Measurements from ENCODE around the gene MB21D2.

The MB21D2 gene

DNA sequence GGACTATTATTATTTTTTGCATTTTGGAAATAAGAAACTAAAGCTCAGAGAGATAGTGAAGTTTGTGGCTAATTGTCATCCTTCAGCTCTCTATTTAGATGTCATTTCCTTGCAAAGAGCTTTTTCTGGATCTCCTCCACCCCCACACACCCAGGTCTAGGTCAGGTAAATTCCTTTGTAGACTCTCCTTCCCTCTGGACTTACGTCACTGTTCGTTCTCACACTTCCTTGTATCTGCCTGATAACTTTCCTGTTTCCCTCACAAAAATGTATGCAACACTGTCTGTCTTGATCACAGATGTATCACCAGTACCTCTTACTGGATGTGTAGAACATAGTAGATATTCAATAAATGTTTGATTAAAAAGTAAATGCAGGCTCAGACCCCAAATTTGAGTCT is 6.1 kb upstream of the MB21D2 start:
- DNase-seq: no peak

DNA sequence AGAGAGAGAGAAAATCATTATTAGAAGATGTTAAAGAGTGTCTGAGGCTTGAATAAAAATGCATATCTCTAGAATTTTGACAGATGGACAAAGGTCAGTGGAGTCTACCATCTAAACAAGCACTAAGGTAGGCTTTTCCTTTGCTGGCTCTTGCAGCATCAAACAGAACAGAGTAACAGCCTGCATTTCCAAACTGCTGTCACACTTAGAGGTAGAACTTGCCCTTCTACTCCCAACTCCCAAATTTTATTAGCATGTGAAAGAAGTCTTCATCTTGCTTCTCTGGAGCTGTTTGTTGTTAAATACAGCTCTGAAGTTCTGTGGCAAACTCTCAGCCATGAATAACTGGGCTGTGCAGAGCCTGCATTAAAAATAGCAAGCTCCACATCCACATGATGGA is 4.1 kb upstream of the MB21D2 start:
- DNase-seq: no peak

DNA sequence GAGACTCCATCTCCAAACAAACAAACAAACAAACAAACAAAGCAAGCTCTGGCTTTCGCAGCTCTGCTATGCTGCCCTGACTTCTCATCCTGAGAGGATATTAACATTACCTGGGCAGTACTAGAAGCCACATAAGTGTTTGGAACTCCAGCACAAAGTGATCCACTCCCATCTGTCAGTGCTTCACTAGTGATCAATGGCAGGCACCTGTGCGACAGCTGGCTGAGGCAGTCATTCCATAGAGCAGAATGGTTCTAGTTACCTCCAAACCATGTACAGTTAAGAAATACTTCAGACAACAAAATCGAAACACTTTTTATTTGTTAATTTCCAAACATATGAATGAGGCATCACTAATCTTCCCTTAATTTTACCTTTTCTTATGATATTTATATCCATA is 2.8 kb upstream of the MB21D2 start:
- no peak for DNase-seq

DNA sequence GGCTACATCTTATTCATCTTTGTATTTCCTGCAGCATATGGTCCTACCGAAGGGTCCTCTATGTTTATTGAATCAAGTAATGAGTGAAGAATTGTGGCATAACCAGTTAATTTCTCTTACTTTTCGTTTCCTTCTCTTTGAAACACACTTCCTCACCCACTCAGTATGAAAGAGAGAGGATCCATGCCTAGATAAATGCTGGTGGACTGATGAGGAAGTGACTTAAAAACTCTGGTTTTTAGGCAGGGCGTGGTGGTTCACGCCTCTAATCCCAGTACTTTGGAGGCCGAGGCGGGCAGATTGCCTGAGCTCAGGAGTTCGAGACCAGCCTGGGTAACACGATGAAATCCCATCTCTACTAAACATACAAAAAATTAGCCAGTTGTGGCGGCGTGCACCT is 2.2 kb upstream of the MB21D2 start:
- no peak for DNase-seq

DNA sequence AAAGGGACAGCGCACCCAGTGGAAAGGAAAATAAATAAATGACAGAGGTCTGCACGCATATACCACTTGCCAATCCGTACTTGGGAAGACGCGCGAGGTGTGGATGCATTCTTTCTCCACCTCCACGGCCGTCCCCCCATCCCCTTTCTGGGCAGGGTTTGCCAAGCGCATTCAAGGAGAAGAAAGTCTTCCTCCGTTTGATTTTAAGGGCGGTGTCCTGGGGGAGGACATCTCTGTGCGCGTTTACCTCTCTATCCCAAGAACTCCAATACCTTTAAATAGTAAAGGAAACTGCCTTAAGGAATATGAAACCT is 576 bp upstream of the MB21D2 start:
- DNase-seq: peak in 1 of 56 donors; percentile 62

DNA sequence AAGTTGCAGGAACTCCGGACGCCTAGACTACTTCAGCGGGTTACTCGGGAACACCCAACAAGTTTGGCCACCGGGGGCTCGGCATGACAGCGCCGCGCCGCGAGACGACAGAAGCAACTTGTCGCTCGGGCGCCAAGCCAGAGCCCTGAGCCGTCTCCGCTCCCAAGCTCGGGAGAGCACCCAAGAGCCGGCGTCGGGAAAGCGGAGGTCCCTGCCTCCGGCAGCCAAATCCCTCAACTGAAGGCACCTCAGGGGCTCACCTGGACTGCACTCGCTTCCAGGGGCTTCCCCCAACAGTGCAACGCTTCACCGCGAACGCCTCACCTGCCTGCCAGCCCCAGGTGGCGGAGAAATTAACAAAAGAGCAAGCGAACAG is 640 bp downstream of the MB21D2 start:
- DNase-seq: peak in 49 of 56 donors; percentile 17 to 75 (median 57)

DNA sequence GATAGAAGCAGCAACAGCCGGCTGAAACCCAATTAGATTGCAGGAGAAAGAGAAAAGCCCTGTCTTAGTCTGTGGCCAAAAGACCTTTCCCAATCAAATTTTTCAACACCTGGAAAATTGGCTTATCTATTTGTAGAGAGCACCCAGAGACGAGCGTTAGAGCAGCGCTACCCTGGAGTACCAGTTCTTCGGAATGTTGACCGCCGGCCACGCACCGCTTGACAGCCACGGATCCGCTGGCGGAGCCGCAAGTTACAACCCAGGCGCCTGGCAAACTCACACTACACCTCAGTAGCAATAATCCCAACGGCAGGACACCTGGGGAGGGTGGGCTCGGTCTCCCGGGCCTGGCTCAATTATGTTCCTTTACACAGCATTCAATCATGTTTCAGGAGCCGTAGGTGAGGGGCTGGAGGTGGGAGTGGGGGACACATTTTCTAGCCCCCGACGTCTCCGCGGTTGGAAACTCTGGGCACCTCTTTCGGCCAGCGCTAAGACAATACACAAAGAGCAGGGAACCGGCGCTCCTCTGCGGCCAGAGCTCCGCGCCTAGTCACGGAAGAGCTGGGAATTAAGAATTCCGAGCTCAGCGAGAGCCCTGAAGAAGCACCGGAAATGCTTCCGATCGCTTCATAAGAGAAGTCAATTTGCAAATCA is 1.2 kb downstream of the MB21D2 start:
- peak in 24 of 56 donors; percentile 18 to 61 (median 42) for DNase-seq

DNA sequence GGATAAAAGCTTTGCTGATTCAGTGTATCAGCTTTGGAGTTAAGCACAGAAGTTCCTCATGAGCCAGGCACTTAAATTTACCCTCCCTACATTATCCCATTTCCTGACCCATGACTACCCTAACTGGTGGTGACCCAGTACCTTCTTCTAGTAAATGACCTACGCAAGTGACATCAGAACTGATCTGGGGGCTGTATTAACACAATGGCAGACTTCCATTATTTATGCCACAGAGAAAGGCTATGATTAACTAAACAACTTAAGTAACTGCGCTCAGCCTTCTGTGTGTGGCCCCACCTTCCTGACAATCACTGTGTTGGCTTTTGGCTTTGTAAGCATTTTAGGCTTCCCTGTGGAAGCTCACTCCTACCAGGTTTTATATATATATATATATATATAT is 1.9 kb downstream of the MB21D2 start:
- no peak for DNase-seq

DNA sequence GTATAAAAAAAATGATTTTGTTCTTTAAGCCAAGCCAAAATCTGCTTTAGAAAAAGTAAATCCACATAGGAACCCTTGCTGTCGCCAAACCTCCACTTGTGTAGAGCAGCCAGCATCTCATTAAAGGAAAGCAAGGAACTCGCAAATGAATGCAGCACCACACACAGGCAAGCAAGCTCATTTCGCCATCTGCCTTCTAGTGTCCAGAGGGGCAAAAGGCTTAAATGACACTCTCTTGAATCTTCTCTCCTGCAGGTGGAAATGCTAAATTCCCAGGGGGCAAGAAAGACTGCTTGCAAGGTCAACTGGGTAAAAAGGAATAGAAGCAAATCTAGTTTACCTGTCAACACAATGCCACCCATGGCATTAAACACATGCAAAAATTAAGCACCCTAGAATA is 2.4 kb downstream of the MB21D2 start:
- DNase-seq: peak in 21 of 56 donors; percentile 2 to 33 (median 13)

DNA sequence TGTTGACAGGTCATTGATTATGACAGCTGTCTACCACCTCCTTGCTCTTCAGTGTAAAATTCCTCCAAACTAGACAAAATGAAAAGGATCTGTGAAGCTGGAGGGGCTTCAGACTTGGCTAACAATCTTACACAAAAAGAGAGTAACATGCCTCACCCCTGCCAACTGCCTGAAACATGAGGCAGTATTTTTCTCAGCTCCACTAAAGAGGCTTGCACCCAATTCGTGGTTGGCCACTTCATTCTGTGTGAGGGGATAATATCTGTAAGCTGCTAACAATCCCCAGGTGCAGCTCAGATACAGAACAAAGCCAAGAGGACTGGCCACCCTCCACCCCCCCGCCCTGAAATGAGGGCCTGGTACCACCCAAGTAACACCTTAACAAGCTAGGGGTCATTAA is 2.8 kb downstream of the MB21D2 start:
- no peak for DNase-seq

DNA sequence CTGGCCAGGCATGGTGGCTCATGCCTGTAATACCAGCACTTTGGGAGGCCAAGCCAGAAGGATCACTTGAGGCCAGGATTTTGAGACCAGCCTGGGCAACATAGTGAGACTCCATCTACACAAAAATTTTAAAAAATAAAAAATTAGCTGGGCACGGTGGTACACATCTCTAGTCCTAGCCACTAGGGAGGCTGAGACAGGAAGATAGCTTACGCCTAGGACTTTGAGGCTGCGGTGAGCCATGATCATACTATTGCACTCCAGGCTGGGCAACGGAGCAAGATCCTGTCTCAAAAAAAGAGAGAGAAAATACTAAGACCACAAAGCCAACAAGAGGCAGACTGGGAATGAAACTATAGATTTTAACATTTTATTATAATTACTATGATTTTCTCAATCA is 4.1 kb downstream of the MB21D2 start:
- DNase-seq: no peak

DNA sequence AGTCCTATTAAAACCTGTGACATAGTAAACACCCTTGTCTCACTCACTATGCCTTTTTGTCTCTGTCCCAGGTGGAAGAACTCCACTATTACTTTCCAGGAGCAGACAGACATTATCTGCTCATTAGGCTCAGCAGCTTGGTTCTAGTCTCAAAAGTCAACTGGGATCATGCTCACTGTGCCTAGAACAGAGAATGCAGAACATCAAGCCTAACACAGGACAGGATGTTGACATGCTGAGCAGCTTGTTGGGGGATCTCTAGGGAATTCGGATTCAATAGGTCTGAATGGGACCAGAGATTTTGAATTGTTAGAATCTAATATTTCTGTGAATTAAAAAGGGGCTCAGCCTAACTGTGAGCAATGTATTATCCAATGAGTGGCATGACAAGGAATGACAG is 6.4 kb downstream of the MB21D2 start:
- no peak for DNase-seq

DNA sequence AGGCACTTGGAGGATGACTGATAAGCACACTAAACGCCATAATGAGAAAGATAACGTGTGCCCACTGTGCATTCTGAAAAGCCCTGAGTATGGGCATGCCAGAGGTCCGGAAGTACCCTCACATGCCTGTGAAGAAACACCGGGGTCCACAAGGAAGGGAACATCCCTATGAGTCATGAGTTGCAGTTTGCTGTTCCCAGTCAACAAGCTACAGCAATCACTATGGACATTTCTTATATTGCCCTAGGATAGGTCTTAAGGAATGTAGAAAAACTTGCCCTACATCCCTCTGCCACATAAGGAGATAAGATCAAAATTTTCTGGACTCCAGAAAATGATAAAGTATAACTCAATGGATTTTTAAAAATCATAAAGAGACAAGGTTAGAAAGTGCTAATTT is 9.9 kb downstream of the MB21D2 start:
- no peak for DNase-seq

DNA sequence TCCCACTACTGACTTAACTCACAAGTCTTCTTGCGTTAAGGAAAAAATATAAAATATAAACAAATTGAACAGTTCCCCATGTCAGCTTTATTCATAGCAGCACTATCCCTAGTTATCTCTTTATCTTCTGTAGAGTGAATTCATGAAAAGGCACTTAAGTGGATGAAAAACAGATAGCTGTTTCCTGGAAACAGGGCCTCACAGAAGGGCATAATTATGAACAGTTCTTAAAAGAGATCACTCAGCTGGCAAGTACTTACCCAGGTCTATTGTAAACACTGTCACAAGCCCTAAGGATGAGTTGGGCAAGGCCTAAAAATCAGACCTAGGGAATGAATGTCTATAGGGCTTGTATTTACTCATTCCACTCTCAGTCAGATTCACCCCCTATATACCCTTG is 10.7 kb downstream of the MB21D2 start:
- DNase-seq: no peak

DNA sequence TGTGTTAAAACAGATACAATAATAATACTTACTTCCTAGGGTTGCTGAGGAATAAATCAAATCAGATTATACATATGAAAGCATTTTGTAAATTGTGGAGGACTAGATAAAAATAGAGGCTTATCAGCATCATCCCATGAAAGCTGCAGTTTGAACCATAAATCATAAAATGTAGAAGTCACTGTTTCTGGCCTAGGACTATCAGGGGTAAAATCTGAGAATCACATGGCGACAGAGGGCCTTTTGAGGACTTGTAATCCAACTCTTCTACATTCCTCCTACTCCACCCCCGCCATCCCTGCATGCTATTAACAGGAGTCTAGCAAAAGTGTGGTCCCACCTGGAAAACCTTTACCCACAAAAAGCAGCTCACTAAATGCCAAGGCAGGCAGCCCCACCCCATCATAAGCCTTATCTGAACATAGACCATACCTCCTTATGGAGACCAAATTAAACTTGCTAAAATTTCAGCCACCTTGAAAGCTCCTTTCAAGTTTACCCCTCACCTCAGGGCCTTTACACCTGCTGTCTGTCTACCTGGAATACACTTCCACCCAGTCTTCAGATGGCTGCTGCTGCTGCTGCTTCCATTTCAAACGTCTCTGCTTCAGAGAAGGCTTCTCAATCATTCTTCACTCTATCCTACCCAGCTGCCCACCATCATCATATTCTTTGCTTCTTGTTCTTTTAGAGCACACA is 11.5 kb downstream of the MB21D2 start:
- DNase-seq: no peak

DNA sequence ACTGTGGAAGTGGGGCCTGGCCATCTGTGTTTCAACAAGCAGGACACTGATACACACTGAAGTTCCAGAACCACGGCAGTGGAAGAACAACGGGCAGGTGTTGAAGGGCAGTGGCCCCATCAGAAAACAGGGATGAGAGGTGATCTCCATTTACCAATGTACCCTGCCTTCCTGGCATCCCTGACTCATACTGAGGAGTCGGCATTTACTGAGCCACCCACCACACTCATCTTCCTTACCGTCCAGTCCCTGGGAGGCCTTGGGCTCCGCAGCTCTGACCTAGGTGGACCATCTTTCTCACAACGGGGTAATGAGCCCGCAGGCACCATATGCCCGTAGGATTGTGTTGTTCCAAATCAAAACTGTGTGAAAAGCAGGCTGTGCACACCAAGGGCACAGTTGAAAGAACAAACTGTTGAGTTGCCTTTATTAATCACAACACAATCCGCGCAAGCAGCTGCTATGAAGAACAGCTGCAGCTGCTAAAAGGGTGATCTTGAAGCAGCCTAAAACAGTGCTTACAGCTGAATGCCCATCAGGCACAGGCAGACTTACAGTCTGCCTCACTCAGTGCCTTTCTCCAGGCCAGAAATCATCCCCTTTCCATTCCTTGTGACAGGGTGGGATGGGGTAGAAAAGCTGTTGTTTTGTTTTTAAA is 12.9 kb downstream of the MB21D2 start:
- peak in 1 of 56 donors; percentile 5 for DNase-seq

DNA sequence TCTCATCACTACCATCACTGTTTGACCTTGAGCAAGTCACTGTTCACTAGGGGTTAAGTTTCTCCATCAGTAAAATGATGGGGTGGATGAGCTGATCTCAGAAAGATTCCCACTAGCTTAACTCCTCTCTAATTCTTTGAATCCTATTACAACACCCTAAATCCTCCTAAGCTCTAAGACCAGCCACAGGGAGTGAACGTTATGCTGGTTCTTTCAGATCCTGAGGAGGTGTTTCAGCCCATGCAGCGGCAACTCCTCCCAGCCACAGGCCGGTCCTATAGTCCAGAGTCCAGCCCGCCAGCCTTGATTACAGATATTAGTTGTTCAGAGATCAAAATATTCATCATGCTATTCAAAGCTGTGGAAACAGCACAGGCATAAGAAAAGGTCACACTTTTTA is 15.1 kb downstream of the MB21D2 start:
- no peak for DNase-seq

DNA sequence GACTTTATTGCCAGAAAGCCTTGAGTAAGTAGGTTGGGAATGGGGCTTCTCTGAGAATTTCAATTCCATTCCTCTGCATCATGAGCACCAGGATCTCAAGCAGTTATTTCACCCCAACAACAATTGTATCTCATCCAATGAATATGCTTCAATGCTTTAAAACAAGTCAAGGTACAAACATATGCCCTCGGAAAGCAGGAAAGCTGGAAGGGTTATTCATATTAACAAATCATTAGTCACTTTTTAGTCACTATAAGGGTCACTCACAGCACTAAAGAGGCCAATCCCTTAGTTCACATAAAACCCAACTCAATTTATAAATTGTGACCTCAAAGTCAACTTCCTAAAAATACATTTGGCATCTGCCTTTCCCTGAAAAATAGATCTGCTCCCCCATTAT is 16.2 kb downstream of the MB21D2 start:
- DNase-seq: no peak

DNA sequence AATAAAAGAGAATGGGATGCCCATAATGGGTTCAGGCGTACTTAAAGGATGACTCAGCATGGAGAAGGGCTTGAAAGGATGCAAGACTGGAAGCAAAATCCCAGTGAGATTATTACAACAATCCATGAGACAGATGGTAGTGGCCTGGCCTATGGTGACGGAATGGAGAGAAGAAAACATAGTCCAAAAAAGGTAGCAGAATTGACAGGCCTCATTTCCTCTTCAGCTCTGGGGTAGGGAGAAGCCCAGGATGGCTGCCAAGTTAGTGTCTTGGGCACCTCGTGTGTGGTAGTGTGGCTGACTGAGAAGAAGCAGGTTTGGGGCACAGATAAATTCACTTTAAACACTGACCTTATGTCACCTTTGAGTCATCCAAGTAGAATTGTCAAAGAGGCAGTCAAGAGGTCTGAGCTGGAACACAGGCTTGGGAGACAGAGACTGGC is 18.1 kb downstream of the MB21D2 start:
- no peak for DNase-seq

DNA sequence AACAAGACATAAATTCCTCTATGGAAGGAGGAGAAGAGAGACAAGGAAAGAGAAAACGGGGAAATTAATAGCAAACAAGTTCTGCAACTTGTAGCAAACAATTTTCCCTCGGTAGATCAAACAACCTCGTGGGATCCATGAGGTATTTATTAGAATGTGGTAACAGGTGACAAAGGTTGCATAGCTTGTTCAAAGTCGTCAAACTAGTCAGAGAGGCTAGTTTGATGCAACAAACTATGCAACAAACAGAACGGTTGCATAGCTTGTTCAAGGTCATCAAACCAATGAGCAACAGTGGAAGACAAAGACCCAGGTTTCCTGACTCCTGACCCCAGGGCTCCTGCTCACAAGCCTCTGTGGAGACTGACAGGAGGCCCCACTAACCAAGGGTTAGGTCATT is 20.7 kb downstream of the MB21D2 start:
- no peak for DNase-seq

DNA sequence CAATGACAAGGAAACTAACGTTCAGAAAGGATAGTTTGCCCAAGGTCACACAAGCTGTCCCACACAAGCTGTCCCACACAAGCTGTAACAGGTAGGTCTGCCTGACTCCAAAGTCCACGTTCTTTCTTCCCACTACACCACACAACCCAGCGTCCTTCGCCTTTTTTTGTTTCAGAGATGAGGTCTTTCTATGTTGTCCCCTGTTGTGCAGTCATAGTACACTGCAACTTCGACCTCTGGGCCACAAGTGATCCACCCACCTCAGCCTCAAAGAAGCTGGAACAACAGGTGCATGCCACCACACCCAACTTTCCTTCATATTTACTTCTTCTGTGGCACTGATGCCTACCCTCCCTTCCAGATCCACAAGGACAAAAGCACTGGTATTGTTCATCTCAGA is 21.4 kb downstream of the MB21D2 start:
- DNase-seq: no peak

DNA sequence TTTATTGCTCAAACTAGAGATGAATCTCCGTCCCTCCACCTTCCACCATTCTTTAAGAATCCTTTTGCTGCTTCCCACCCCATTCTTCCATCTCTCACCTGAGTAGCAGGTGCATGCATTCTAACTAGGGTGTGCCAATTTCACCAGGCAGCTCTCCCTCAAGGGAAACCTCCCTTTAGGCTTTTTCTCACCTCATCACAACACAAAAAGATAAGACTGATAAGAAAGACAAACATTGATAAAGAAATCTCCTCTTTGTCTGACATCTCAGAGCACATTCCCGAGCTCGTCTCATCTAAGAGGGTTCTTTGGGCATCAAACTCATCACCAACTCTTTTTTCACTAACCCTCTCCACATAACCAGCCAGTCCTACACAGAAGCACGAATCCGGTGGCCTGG is 23.0 kb downstream of the MB21D2 start:
- DNase-seq: no peak

Measured in nucleus accumbens (tissue), 56 donors.